HTERT RPE-1 (cell line): ENCODE measurements around the gene EYA2.
"Not testable (repeated sequence)": the region's sequence is repeated elsewhere in the genome, so short reads cannot be mapped to it uniquely, and the experiment has no call there.

Experiments
- in situ Hi-C: fragments of 300-500 bp; cut with MboI; formaldehyde crosslinking; loops from 4 replicates; pipeline ENCODE4 v1.14.3; 2020; ENCODE audit warnings: low sequenced_read_pairs

The EYA2 gene

DNA sequence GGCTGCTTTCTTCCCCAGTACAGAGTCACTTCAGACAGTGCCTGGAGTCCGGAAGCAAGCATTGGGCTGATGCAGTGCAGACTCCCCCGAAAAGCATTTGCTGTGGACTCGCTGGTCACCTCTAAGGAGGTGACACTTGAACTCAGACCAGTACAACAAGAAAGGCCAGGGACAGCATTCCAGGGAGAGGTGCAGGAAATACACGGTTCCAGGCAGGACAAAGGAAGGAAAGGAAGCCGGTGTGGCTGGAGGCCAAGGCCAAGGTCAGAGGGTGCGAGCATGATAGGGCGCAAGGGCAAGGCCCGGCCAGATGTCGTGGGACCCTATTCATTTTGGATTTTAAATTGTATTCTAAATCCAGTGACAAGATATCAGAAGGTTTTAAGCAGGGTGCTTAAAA, 300.9 kb downstream of the EYA2 start:
- in situ Hi-C loops = no loop called here

DNA sequence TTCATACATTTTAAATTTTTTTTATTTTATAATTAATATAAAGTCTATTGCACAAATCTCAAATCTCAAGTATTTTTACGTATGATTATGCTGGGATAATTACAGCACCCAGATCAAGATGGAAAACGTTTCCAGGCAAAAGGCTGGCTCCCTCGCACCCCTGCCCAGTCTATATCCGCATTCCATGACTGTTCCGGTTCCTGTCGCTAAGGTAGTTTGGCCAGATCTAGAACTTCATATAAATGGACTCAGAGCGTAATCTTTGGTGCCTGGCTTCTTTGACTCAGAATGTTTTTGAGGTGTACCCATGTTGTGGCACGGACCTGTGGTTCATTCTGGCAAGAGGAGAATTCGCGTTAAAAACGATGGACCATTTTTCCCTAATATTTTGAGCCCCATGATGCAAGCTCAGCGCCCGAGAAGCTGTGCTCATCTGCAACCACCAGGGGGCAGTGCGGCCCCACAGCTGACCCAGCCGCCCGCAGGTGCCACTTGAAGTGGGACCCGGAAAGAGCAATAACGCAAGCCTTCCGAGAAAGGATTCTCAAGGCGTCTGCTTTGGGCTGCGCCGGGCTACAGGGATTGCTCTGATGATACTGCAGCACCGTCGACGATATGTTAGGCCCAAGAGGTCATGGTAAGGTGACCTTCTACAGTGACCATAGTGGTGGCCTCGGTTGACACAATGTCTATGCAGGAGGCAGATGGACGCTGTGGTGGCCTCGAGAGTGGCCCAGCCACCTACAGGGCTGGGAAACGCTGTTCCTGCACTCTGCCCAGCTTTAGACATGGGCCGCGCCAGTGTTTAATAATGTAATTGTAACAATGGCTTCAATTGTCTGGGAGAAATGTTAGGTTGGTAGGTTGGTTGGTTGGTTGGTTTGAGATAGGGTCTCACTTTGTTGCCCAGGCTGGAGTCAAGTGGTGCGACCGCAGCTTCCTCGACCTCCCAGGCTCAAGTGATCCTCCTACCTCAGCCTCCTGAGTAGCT, 301.7 kb downstream of the EYA2 start:
- in situ Hi-C loops = no loop called here

DNA sequence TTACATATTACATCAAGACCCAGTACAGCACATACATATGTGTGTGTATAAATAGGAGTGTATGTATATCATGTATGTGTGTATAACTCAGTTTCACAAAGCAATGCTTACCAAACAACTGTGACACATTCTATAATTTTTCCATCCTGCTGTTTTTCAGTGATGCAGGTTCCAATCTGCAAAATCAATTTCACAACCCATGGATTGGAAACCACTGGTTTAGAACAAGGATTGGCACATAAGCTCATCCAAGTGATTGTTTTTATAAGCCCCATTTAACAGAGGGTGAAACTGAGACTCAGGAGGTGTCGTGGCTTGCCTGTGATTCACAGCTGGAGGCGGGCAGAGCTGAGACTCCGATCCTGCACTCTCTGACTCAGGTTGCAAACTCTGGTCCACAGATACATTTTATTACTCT, 303.6 kb downstream of the EYA2 start:
- in situ Hi-C loops = no loop called here

DNA sequence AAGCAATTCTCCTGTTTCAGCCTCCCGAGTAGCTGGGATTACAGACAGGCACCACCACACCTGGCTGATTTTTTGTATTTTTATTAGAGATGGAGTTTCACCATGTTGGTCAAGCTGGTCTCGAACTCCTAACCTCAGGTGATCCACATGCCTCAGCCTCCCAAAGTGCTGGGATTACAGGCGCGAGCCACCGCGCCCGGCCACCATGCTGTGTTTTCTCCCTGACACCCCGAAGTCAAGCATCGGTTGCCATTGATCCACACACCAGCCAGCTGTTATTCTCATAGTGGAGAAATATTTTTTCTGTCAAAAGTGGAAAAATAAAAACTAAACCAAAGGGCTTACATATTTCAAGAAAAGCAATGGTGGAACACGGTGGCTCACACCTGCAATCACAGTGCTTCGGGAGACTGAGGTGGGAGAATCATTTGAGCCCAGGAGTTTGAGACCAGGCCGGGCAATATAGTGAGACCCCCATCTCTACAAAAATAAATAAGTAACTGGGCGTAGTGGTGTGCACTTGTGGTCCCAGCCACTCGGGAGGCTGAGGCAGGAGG, 304.4 kb downstream of the EYA2 start:
- in situ Hi-C loops = no loop called here

DNA sequence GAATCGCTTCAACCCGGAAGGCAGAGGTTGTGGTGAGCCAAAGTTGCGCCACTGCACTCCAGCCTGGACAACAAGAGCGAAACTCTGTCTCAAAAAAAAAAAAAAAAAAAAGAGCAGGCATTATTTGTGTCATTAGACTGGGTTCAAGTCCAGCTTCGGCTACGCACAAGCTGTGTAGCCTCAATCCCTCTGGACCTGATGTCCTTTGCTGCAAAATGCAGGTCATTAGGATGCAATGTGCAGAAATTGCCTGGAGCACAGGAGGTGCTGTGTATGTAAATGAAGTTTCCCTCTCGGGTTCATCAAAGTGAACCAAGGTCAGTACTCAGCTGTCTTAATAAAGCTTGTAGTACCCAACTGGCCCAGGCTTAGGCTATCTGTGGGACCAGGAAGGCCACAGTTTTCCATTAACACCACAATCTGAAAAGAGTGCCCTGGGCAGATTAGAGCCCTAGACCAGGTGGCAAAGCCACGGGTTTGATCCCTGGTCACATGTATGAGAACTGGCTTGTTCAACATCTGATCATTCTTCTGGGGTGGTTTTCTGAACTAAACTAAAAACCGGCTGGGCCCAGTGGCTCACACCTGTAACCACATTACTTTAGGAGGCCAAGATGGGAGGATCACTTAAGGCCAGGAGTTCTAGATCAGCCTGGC, 306.6 kb downstream of the EYA2 start:
- in situ Hi-C loops = no loop called here

DNA sequence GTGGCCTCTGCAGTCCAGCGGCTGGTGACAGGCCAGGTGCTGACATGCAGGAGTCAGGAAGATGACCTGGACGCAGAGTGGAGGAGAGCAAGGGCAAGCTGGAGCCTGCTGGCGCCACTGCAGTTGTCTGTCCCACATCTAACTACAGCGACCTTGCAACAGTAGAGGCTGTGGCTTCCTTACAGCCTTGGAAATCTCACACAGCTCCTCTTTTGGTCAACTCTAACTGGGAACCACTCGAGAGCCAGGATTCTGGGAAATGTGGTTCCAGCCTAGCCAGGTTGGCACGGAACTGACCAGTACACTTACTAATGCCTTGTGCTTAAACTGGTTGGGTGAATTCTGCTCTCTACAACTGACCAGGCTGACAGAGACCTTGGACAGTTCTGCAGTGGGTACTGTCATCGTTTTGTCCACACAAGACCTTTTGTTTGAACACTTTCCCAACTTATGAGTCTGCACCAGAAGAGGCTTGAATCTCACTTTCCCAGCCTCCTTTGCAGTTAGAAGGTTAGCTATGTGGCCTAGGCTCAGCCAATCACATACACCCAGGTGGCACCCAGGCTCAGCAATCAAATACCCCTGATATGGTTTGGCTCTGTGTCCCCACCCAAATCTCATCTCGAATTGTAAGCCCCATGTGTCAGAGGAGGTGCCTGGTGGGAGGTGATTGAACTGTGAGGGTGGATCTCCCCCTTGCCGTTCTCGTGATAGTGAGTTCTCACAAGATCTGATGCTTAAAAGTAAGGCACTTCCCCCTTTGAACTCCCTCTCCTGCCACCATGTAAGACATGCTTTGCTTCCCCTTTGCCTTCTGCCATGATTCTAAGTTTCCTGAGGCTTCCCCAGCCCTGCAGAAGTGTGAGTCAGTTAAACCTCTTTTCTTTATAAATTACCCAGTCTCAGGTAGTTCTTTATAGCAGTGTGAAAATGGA, 308.4 kb downstream of the EYA2 start:
- in situ Hi-C loops = no loop called here

DNA sequence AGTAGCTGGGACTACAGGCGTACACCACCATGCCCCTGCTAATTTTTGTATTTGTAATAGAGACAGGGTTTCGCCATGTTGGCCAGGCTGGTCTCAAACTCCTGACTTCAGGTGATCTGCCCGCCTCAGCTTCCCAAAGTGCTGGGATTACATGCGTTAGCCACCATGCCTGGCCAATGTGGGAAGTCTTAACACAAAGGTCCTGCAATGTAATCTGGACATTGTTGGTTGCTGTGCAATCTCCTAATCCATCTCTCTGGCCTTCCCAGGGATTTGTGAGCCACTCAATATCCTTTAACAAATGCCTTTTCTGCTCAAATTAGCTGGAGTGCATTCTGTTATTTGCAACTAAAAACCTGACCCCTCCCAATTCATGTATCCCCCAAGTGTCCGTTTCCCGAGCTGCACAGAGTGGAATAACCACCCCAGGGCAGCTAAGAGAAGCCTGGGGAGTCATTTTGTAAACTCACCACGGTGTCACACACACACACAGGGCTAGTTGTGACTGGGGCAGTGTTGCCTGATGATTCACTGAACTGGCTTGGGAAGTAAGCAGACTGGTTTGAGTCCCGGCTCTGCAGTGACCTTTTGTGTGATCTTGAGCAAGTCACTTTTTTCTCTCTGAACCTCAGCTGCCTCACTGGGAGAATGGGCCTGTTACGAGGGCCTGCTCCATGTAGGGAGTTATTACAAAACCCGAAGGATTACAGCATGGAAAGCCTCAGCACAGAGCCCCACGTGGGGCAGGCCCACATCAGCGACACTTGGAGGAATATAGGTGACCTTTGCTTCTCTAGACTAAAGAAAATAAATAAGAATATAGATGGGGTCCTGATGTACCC, 309.6 kb downstream of the EYA2 start:
- in situ Hi-C loops = no loop called here

DNA sequence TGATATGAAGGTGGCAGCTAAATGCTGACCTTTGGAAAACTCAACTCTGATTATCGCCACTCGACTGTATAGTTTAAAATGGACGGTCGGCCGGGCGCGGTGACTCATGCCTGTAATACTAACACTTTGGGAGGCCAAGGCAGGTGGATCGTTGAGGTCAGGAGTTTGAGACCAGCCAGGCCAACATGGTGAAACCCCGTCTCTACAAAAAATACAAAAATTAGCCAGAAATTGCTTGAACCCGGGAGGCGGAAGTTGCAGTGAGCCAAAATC, 310.1 kb downstream of the EYA2 start:
- in situ Hi-C loops = not testable (repeated sequence)

DNA sequence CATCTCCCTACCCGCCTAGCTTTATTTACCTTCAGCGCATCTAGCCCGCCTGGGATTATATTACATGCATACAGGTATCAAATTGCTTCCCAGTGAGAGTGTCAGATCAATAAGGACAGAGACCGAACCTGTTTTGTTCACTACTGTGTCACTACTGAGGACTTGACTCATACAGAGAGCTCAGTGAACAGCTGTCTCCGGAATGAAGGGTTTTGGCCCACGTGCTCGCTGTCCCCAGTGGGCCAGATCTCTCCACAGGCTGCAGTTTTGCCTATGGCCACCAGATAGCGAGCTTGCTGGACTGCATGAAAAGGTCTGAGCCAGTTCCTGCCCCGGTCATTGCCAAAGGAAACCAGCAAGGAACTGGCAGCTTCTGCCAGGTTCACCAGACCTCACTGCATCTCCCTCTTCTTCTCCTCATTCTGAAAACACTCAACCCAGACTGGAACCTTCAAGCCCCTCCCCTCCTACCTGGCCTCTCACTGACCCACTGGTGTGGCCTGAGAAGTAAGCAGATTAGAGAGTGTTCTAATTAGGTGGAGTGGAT, 311.0 kb downstream of the EYA2 start:
- in situ Hi-C loops = no loop called here

DNA sequence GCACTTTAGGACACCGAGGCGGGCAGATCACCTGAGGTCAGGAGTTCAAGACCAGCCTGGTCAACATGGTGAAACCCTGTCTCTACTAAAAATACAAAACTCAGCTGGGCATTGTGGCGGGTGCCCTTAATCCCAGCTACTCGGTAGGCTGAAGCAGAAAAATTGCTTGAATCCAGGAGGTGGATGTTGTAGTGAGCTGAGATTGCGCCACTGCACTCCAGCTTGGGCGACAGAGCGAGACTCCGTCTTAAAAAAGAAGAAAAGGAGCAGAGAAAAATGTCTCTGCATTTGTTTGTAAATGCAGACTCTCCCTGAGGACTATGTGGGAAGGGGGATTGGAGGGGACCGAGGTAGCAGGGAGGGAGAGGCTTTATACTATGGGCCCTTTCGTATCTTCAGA, 311.9 kb downstream of the EYA2 start:
- in situ Hi-C loops = not testable (repeated sequence)

DNA sequence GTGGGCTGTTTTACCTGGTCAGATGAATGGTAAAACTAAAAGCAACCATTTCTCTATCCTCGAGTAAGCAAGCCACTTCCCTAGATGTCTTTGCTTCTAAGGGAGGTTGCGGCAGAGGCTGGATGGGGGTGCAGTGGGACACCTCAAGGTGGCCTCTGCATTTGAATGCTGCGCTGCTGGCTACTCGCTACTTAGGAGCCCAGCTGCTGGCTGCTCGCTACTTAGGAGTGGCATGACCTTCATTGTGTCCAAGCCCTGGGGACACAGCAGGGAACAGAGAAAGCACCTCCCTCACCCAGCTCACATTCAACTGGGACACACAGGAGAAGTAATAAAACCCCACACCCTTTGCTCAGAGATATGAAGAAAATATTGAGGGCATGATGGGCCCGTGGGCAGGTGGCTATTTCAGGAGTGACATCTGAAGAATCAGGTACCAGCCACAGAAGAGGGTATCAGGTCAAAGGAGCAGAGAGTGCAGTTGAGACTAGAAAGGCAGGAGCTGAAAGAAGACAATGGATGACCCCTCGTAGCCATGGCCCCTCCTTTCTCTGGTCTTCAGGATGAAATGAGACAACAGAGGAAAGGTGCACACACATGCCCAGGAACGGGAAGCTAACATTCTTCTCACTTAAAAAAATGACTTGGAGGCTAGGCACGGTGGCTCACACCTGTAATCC, 312.5 kb downstream of the EYA2 start:
- in situ Hi-C loops = no loop called here

DNA sequence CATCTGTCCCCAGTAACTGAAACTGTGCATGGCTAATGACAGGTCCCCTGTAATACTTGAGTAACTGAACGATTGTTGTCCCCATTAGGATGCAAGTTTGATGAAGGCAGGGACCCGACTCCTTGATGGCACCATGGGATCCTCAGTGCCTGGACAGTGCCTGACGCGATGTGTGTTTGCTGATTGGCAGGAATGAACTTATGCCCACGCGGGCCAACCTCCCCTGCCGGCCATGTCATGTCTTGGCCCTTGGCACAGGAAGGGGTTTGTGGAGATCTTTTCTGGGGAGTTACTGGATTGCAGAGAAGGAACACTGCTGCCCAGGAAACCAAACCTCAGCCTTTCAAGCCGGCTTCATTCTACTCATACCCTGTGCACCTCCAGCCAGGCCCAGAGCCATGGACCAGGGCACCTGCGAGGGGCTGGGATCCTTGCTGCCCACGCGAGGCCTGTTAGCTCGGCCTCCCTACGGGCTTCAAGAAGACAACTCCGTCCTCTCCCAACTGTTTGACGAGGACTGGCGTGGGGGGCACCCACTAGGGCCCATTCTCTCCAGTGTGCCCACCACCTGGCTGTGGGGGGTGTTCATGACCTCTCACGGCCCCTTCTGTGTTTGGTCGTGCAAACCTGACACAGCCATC, 314.0 kb downstream of the EYA2 start:
- in situ Hi-C loops = no loop called here

DNA sequence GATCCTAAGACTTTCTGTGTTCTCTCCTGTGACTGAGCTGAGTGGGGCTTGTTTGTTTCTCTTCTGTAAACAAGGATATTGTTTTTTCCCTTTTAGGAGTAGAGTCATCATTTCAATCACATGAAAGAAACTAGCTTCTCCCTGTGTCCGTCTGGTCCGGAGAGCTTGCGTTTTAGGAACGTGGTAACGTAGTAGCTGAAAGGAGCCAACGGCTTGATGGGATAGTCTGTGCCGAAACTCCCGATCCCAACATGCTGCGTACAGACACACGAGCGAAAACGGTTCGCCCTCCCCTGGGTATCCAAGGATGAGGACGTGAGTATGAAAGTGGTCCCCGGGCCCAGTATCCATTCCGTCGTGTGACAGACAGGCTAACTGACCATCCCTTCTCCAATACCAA, 315.3 kb downstream of the EYA2 start:
- in situ Hi-C loops = no loop called here

DNA sequence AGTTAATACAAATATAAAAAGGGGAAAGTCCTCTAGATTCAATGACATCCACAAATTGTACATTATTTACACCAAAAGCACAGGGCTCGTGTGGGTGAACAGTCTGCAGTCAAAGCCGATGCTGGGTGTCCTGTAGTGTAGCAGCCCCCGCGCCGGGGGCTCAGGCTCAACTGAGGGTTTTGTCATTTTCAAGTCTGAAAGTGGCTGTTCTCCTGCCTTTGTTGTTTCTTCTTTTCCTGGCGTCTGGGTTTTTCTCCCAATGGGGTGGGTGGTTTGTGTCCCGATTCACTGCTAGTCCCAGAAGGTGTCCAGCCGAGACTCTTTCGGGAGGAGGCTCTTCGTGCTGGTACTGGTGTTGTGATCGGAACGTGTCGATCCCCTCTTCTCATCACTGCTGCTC, 315.8 kb downstream of the EYA2 start:
- in situ Hi-C loops = no loop called here

DNA sequence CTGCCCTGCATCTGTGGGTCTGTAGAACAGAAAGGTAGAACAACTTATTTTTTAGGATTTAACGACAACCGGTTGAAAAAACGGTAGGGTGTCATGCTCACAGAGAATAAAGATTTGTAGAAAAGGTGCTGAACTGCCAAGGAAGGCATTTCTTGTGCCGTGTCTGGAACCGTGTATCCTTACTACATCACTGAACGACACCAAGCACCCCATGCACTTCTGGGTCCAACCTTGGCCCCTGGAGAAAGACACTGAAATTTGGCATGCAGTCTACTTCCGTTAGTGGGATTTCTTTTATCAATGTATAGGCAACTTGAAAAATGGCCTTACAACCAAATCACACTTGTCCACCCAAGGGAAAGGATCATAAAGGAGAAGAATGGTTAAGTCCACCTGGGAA, 316.4 kb downstream of the EYA2 start:
- in situ Hi-C loops = no loop called here

DNA sequence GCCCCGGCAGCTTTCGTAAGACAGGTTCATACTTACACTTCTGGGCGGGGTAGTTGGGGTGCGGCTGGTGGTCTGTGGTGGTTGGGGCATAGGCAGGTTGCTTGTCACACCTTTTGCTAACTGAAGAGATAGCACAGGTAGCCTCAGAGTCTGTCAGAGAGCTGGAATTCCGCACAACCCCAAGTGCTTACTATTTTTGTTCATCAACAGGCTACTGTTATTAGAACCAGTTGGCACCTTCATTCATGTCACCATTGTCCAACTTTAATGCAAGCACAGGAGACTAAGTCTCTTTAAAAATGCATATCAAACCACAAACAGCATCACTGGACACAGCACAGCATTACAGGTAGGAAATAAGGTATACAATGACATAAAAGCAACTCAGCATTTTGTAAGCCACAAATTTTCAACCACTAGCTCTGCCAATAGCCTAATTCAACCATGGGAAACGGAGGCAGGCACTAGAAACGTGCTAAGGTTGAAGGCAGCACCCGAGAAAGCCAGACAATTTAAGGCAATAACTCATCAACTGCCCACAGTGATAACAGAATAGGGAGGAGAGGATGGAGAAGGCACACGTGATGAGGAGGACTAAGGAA, 318.1 kb downstream of the EYA2 start:
- in situ Hi-C loops = no loop called here

DNA sequence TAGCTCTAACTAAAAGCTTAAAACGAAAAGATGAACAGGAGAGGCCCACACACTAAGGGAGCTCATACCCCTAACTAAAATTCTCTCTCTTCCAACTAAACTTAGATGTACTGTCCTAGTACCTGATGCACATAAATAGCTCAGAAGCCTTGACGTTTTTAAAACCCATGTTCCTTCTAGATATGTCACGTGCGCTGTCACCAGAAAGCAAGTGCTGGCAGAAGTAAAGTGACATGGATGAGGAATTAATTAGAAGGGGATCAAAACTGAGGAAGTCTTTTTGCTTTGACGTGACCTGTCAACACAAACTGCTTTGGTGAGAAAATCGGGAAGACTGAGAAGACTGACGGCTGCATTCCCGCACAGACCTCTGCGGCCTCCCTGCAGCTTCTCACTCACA, 319.3 kb downstream of the EYA2 start:
- in situ Hi-C loops = no loop called here

DNA sequence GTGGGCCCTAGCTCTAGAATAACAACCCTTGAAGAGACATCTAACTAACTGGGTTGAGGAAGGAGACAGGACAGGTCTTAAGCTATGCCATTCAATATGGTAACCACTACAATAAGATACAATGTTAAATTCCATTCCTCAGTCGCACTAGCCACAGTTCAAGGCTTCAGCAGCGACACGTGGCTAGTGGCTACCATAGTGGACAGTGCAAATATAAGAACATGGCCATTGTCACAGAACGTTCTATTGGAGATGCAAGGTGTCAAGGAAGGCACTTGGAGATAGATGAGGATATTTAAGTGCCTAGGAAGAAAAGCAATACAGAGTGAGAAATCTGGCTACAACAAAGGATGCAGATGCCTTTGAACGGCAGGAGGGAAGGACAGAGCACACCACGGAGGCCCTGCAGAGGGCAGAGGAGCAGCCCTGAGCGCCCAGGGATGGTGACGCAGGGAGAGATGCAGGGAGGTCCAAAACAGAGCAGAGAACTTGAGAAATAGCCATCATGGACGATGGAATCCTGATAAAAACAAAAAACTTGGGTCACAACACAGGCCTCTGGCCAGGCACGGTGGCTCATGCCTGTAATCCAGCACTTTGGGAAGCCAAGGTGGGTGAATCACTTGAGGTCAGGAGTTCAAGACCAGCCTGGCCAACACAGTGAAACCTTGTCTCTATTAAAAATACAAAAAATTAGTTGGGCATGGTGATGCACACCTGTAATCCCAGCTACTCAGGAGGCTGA, 321.2 kb downstream of the EYA2 start:
- in situ Hi-C loops = no loop called here
